ENCODE results near the gene MCC. TPM values are rescaled to one million over a fixed set of nuclear protein-coding genes. Genes with fewer than 3 reads are reported as not detected.

The MCC gene
- total RNA-seq, 1 experiment from 2014 or later, result 7.6 TPM

GRCh38 chr5:113142186-113142585 is 346.1 kb downstream of the MCC start:
- Histone ChIP-seq H3K79me2 (ENCODE audit: insufficient read depth, low read length) (no peaks in the 10 kb centered on the region), H4K5ac (ENCODE audit: insufficient read length, low read depth, low read length) (no peak overlapping the region), H3T11ph (ENCODE audit: low read length) (no peak overlapping the region), H2AK5ac (ENCODE audit: insufficient read length, low read length) (no peak overlapping the region), H3K4me2 (ENCODE audit: insufficient read depth, insufficient read length, low read length) (no peak overlapping the region), H3K4ac (ENCODE audit: low read depth, low read length) (no peak overlapping the region), H3K14ac (ENCODE audit: insufficient read depth, low read length) (no peak overlapping the region), H3K56ac (ENCODE audit: insufficient read length, low read depth, low read length) (no peak overlapping the region), H2BK20ac (ENCODE audit: low read depth, low read length, poor library complexity, severe bottlenecking) (no peak overlapping the region), H2BK15ac (ENCODE audit: low read depth, low read length) (no peak overlapping the region), H3K79me1 (ENCODE audit: insufficient read depth, low read depth, low read length, poor library complexity, severe bottlenecking) (no peaks in the 10 kb centered on the region), H4K8ac (replicated peaks; ENCODE audit: insufficient read length, low read depth, low read length) (no peak overlapping the region), H2BK120ac (ENCODE audit: low read depth, low read length, poor library complexity, severe bottlenecking) (no peak overlapping the region), H3K27ac (ENCODE audit: insufficient read length, low read depth, low read length) (no peak overlapping the region), H2AFZ (ENCODE audit: low read length) (no peak overlapping the region), H3K18ac (ENCODE audit: insufficient read length, low read depth, low read length) (no peak overlapping the region), H3K9ac (ENCODE audit: extremely low read depth, insufficient read length, low read length) (no peak overlapping the region), H3K9me3 (ENCODE audit: control insufficient read depth, low read depth, low read length) (no peaks in the 10 kb centered on the region), H3K23ac (ENCODE audit: insufficient read length, low read depth, low read length) (no peak overlapping the region), H3K4me1 (ENCODE audit: insufficient read depth, low read length) (no peaks in the 10 kb centered on the region), H4K20me1 (ENCODE audit: control insufficient read depth, insufficient read depth, insufficient read length) (no peaks in the 10 kb centered on the region), H2BK12ac (ENCODE audit: insufficient read length, low read depth, low read length) (no peak overlapping the region), H3K23me2 (ENCODE audit: insufficient read length, low read depth, low read length, poor library complexity, severe bottlenecking) (no peaks in the 10 kb centered on the region), H3K27me3 (ENCODE audit: insufficient read depth, low read length) (no peaks in the 10 kb centered on the region), H4K91ac (ENCODE audit: insufficient read length, low read depth, low read length) (no peak overlapping the region), H2BK5ac (ENCODE audit: insufficient read length, low read length) (no peak overlapping the region)
- no CpG with 5 or more reads among the region's 4 CpGs for WGBS (ENCODE audit: extremely low coverage, insufficient read length, low lambda C conversion rate)
- H3K4me3 Mint-ChIP-seq, result no peak overlapping the region
- H3K9me3 Mint-ChIP-seq, result no peaks in the 10 kb centered on the region
- peak overlapping the region in 1 of 3 experiments; percentile 62; a peak in 1 of 7 replicates for H3K27ac Mint-ChIP-seq
- H3K36me3 Mint-ChIP-seq (ENCODE audit: insufficient read depth in 1 of 3, low read depth in 3 of 3), result peaks cover 0 to 15% (median 7%) of the 10 kb centered on the region in 3 experiments; a peak in 4 of 7 replicates
- no peak for DNase-seq
- H3K27me3 Mint-ChIP-seq (ENCODE audit: low read depth), result no peaks in the 10 kb centered on the region
- no peak for TF ChIP-seq CTCF (conservative IDR thresholded peaks at IDR 0.05)
- peaks cover 9 to 16% of the 10 kb centered on the region in 2 experiments for H3K4me1 Mint-ChIP-seq

All from H9 (cell line).